PC-9 (cell line): Measurements from ENCODE around the gene SAP130.

Experiments used
- EZH2 ChIP-seq: fragments of 200-600 bp; sonication (generic); IDR thresholded peaks from 2 replicates; pipeline ENCODE4 v1.8.0; 2017; ENCODE audit warnings: antibody characterized with exemption, low read depth
- TF ChIP-seq, protein P1 (sequence below): fragments of 200-600 bp; sonication (generic); conservative IDR thresholded peaks from 2 replicates; pipeline ENCODE4 v1.6.1; 2017; ENCODE audit warnings: mixed run types, antibody characterized with exemption, mild to moderate bottlenecking, moderate library complexity

DNA sequence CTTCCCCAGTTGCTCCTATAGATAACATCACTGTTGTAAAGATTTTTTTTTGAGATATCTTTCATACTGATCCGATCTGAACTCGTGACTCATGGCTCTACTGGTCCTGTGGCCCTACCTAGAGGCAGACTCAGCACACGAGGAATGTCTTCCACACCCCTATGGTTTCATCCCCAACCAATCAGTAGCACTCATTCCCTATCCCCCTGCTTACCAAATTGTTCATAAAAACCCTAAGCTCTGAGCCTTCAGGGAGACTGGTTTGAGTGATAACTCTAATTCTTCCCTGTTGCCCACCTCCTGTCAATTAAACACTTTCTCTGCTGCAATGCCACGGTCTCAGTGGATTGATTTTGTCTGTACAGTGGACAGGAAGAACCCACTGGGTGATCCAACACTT is 4.2 kb upstream of the SAP130 start:
- TF ChIP-seq, protein P1, sequence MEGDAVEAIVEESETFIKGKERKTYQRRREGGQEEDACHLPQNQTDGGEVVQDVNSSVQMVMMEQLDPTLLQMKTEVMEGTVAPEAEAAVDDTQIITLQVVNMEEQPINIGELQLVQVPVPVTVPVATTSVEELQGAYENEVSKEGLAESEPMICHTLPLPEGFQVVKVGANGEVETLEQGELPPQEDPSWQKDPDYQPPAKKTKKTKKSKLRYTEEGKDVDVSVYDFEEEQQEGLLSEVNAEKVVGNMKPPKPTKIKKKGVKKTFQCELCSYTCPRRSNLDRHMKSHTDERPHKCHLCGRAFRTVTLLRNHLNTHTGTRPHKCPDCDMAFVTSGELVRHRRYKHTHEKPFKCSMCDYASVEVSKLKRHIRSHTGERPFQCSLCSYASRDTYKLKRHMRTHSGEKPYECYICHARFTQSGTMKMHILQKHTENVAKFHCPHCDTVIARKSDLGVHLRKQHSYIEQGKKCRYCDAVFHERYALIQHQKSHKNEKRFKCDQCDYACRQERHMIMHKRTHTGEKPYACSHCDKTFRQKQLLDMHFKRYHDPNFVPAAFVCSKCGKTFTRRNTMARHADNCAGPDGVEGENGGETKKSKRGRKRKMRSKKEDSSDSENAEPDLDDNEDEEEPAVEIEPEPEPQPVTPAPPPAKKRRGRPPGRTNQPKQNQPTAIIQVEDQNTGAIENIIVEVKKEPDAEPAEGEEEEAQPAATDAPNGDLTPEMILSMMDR = no peak
- TF ChIP-seq EZH2 = no peak
